ENCODE results near the gene TBX15.

Gene TBX15

GRCh38 chr1:118913818-118914217, 74.3 kb downstream of the TBX15 start:
- no peak for TF ChIP-seq CTCF (IDR thresholded peaks at IDR 0.05; ENCODE audit: extremely low read depth, insufficient read depth, missing control alignments)

GRCh38 chr1:118912574-118912973, 75.6 kb downstream of the TBX15 start:
- DNase-seq (ENCODE audit: low spot score): no peak
- no peak for TF ChIP-seq CTCF (IDR thresholded peaks at IDR 0.05; ENCODE audit: extremely low read depth, insufficient read depth, missing control alignments)
- in situ Hi-C loops (cut with MboI; ENCODE audit: low pct_unique_long_range_greater_than_20kb, low sequenced_read_pairs, unreplicated experiment): no loop called here

More at GRCh38 chr1:118913818-118914217, 74.3 kb downstream of the TBX15 start:
- in situ Hi-C loops (cut with MboI; ENCODE audit: low pct_unique_long_range_greater_than_20kb, low sequenced_read_pairs, unreplicated experiment): no loop called here
- no peak for DNase-seq (ENCODE audit: low spot score)

- in situ Hi-C loops (cut with MboI; ENCODE audit: low pct_unique_long_range_greater_than_20kb, low sequenced_read_pairs, unreplicated experiment): no loop called here
- DNase-seq (ENCODE audit: low spot score): no peak
- TF ChIP-seq CTCF (IDR thresholded peaks at IDR 0.05; ENCODE audit: extremely low read depth, insufficient read depth, missing control alignments): no peak
Measured at GRCh38 chr1:118911571-118911970, 76.6 kb downstream of the TBX15 start.

GRCh38 chr1:118907466-118907865, 80.7 kb downstream of the TBX15 start:
- no peak for DNase-seq (ENCODE audit: low spot score)
- in situ Hi-C loops (cut with MboI; ENCODE audit: low pct_unique_long_range_greater_than_20kb, low sequenced_read_pairs, unreplicated experiment): no loop called here
- no peak for TF ChIP-seq CTCF (IDR thresholded peaks at IDR 0.05; ENCODE audit: extremely low read depth, insufficient read depth, missing control alignments)

GRCh38 chr1:118905671-118906070, 82.5 kb downstream of the TBX15 start:
- in situ Hi-C loops (cut with MboI; ENCODE audit: low pct_unique_long_range_greater_than_20kb, low sequenced_read_pairs, unreplicated experiment): no loop called here
- TF ChIP-seq CTCF (IDR thresholded peaks at IDR 0.05; ENCODE audit: extremely low read depth, insufficient read depth, missing control alignments): no peak

GRCh38 chr1:118905196-118905595, 82.9 kb downstream of the TBX15 start:
- no peak for TF ChIP-seq CTCF (IDR thresholded peaks at IDR 0.05; ENCODE audit: extremely low read depth, insufficient read depth, missing control alignments)
- in situ Hi-C loops (cut with MboI; ENCODE audit: low pct_unique_long_range_greater_than_20kb, low sequenced_read_pairs, unreplicated experiment): no loop called here
- DNase-seq (ENCODE audit: low spot score): no peak

More at GRCh38 chr1:118905671-118906070, 82.5 kb downstream of the TBX15 start:
- DNase-seq (ENCODE audit: low spot score): no peak

- DNase-seq (ENCODE audit: low spot score): no peak
- TF ChIP-seq CTCF (IDR thresholded peaks at IDR 0.05; ENCODE audit: extremely low read depth, insufficient read depth, missing control alignments): no peak
- in situ Hi-C loops (cut with MboI; ENCODE audit: low pct_unique_long_range_greater_than_20kb, low sequenced_read_pairs, unreplicated experiment): no loop called here
Measured at GRCh38 chr1:118902711-118903191, 85.4 kb downstream of the TBX15 start.
